ENCODE data around the gene BLMH. TPM values are rescaled to one million over a fixed set of nuclear protein-coding genes. Genes with fewer than 3 reads are reported as not detected.

Gene BLMH
- total and polyA plus RNA-seq, 2 experiments from 2014 or later = 36.4 to 58.7 TPM

- peaks cover 27% of the 10 kb centered on the region for H3K36me3 ChIP-seq (ENCODE audit: insufficient read depth)
- H3K36me3 Mint-ChIP-seq (ENCODE audit: low read depth) = peaks cover 16% of the 10 kb centered on the region
Observed at GRCh38 chr17:30278032-30278431, 13.7 kb downstream of the BLMH start.

GRCh38 chr17:30275911-30276310 is 15.8 kb downstream of the BLMH start:
- DNase-seq (ENCODE audit: low spot score) (no peak), ATAC-seq (no peak)
- H3K27me3 Mint-ChIP-seq (ENCODE audit: insufficient read depth, low read depth, poor library complexity) = peaks cover 2% of the 10 kb centered on the region
- peaks cover 33% of the 10 kb centered on the region for H3K36me3 ChIP-seq (ENCODE audit: insufficient read depth)
- H3K4me3 ChIP-seq = no peak overlapping the region
- H3K36me3 Mint-ChIP-seq (ENCODE audit: low read depth) = peaks cover 33% of the 10 kb centered on the region
- H3K27ac Mint-ChIP-seq = no peak overlapping the region
- no peak overlapping the region for H2AFZ ChIP-seq
- peaks cover 3% of the 10 kb centered on the region; the same call in 2 of the 3 replicates for H3K4me1 Mint-ChIP-seq
- H3K79me2 ChIP-seq (replicated peaks; ENCODE audit: insufficient read depth) = no peaks in the 10 kb centered on the region
- H3K4me3 Mint-ChIP-seq = no peak overlapping the region
- no peaks in the 10 kb centered on the region for H4K20me1 ChIP-seq (replicated peaks; ENCODE audit: insufficient read depth)
- no peak for TF ChIP-seq CREB1 (CRISPR knock-in tag; IDR thresholded peaks at IDR 0.05; ENCODE audit: low read depth)
- TF ChIP-seq POLR2AphosphoS5 (IDR thresholded peaks at IDR 0.05; ENCODE audit: low read depth) = no peak
- TF ChIP-seq NANOG (IDR thresholded peaks at IDR 0.05; ENCODE audit: borderline replicate concordance) = no peak
- no peaks in the 10 kb centered on the region for H3F3A ChIP-seq (replicated peaks; ENCODE audit: low read depth)
- H3K4me2 ChIP-seq = no peak overlapping the region
- H3K9me3 Mint-ChIP-seq = no peaks in the 10 kb centered on the region
- no peaks in the 10 kb centered on the region for H3K4me1 ChIP-seq (ENCODE audit: insufficient read depth)
- no peaks in the 10 kb centered on the region for H3K27me3 ChIP-seq (ENCODE audit: insufficient read depth)
- no peak overlapping the region for H3K27ac ChIP-seq (ENCODE audit: low read depth)
- H3K9me2 ChIP-seq (ENCODE audit: insufficient read depth) = no peaks in the 10 kb centered on the region

More at GRCh38 chr17:30278032-30278431, 13.7 kb downstream of the BLMH start:
- Histone ChIP-seq H3K79me2 (replicated peaks; ENCODE audit: insufficient read depth) (no peaks in the 10 kb centered on the region), H3K4me3 (no peak overlapping the region), H3F3A (replicated peaks; ENCODE audit: low read depth) (no peaks in the 10 kb centered on the region), H2AFZ (no peak overlapping the region), H4K20me1 (replicated peaks; ENCODE audit: insufficient read depth) (no peaks in the 10 kb centered on the region), H3K27ac (ENCODE audit: low read depth) (no peak overlapping the region), H3K4me1 (ENCODE audit: insufficient read depth) (no peaks in the 10 kb centered on the region), H3K9me2 (ENCODE audit: insufficient read depth) (no peaks in the 10 kb centered on the region), H3K27me3 (ENCODE audit: insufficient read depth) (no peaks in the 10 kb centered on the region), H3K4me2 (no peak overlapping the region)
- Mint-ChIP-seq H3K4me3 (no peak overlapping the region), H3K9me3 (no peaks in the 10 kb centered on the region), H3K27me3 (ENCODE audit: insufficient read depth, low read depth, poor library complexity) (peaks cover 2% of the 10 kb centered on the region), H3K27ac (no peak overlapping the region), H3K4me1 (no peaks in the 10 kb centered on the region; the same call in 2 of the 3 replicates)
- DNase-seq (ENCODE audit: low spot score) (peak; percentile 35), ATAC-seq (peak; percentile 41; the same call in 2 of the 3 replicates)
- TF ChIP-seq, protein P1, sequence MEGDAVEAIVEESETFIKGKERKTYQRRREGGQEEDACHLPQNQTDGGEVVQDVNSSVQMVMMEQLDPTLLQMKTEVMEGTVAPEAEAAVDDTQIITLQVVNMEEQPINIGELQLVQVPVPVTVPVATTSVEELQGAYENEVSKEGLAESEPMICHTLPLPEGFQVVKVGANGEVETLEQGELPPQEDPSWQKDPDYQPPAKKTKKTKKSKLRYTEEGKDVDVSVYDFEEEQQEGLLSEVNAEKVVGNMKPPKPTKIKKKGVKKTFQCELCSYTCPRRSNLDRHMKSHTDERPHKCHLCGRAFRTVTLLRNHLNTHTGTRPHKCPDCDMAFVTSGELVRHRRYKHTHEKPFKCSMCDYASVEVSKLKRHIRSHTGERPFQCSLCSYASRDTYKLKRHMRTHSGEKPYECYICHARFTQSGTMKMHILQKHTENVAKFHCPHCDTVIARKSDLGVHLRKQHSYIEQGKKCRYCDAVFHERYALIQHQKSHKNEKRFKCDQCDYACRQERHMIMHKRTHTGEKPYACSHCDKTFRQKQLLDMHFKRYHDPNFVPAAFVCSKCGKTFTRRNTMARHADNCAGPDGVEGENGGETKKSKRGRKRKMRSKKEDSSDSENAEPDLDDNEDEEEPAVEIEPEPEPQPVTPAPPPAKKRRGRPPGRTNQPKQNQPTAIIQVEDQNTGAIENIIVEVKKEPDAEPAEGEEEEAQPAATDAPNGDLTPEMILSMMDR (conservative IDR thresholded peaks at IDR 0.05; ENCODE audit: low read depth in 2 of 2) = peak; percentile 46 to 52
- TF ChIP-seq STAT1 (IDR thresholded peaks at IDR 0.05; ENCODE audit: unreplicated experiment) = no peak

GRCh38 chr17:30274887-30275286 is 16.9 kb downstream of the BLMH start:
- H3K4me3 ChIP-seq = no peak overlapping the region
- H3K79me2 ChIP-seq (replicated peaks; ENCODE audit: insufficient read depth) = no peaks in the 10 kb centered on the region
- peaks cover 41% of the 10 kb centered on the region for H3K36me3 ChIP-seq (ENCODE audit: insufficient read depth)
- TF ChIP-seq STAT1 (IDR thresholded peaks at IDR 0.05; ENCODE audit: unreplicated experiment) (no peak), ZNF331 (CRISPR knock-in tag; IDR thresholded peaks at IDR 0.05; ENCODE audit: low read depth) (no peak), EZH2phosphoT487 (IDR thresholded peaks at IDR 0.05; ENCODE audit: unreplicated experiment) (no peak), ZNF114 (CRISPR knock-in tag; IDR thresholded peaks at IDR 0.05) (no peak)
- TF ChIP-seq, protein P2, sequence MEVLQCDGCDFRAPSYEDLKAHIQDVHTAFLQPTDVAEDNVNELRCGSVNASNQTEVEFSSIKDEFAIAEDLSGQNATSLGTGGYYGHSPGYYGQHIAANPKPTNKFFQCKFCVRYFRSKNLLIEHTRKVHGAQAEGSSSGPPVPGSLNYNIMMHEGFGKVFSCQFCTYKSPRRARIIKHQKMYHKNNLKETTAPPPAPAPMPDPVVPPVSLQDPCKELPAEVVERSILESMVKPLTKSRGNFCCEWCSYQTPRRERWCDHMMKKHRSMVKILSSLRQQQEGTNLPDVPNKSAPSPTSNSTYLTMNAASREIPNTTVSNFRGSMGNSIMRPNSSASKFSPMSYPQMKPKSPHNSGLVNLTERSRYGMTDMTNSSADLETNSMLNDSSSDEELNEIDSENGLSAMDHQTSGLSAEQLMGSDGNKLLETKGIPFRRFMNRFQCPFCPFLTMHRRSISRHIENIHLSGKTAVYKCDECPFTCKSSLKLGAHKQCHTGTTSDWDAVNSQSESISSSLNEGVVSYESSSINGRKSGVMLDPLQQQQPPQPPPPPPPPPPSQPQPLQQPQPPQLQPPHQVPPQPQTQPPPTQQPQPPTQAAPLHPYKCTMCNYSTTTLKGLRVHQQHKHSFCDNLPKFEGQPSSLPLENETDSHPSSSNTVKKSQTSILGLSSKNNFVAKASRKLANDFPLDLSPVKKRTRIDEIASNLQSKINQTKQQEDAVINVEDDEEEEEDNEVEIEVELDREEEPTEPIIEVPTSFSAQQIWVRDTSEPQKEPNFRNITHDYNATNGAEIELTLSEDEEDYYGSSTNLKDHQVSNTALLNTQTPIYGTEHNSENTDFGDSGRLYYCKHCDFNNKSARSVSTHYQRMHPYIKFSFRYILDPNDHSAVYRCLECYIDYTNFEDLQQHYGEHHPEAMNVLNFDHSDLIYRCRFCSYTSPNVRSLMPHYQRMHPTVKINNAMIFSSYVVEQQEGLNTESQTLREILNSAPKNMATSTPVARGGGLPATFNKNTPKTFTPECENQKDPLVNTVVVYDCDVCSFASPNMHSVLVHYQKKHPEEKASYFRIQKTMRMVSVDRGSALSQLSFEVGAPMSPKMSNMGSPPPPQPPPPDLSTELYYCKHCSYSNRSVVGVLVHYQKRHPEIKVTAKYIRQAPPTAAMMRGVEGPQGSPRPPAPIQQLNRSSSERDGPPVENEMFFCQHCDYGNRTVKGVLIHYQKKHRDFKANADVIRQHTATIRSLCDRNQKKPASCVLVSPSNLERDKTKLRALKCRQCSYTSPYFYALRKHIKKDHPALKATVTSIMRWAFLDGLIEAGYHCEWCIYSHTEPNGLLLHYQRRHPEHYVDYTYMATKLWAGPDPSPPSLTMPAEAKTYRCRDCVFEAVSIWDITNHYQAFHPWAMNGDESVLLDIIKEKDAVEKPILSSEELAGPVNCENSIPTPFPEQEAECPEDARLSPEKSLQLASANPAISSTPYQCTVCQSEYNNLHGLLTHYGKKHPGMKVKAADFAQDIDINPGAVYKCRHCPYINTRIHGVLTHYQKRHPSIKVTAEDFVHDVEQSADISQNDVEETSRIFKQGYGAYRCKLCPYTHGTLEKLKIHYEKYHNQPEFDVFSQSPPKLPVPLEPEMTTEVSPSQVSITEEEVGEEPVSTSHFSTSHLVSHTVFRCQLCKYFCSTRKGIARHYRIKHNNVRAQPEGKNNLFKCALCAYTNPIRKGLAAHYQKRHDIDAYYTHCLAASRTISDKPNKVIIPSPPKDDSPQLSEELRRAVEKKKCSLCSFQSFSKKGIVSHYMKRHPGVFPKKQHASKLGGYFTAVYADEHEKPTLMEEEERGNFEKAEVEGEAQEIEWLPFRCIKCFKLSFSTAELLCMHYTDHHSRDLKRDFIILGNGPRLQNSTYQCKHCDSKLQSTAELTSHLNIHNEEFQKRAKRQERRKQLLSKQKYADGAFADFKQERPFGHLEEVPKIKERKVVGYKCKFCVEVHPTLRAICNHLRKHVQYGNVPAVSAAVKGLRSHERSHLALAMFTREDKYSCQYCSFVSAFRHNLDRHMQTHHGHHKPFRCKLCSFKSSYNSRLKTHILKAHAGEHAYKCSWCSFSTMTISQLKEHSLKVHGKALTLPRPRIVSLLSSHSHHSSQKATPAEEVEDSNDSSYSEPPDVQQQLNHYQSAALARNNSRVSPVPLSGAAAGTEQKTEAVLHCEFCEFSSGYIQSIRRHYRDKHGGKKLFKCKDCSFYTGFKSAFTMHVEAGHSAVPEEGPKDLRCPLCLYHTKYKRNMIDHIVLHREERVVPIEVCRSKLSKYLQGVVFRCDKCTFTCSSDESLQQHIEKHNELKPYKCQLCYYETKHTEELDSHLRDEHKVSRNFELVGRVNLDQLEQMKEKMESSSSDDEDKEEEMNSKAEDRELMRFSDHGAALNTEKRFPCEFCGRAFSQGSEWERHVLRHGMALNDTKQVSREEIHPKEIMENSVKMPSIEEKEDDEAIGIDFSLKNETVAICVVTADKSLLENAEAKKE (CRISPR knock-in tag; IDR thresholded peaks at IDR 0.05) = no peak
- ATAC-seq (no peak), DNase-seq (ENCODE audit: low spot score) (no peak)
- H3K4me1 Mint-ChIP-seq = peaks cover 3% of the 10 kb centered on the region; the same call in 2 of the 3 replicates
- peaks cover 36% of the 10 kb centered on the region for H3K36me3 Mint-ChIP-seq (ENCODE audit: low read depth)
- no peak overlapping the region for H3K4me3 Mint-ChIP-seq
- H3K4me1 ChIP-seq (ENCODE audit: insufficient read depth) = no peaks in the 10 kb centered on the region
- no peak overlapping the region for H3K27ac Mint-ChIP-seq
- no peak overlapping the region for H3K27ac ChIP-seq (ENCODE audit: low read depth)
- no peaks in the 10 kb centered on the region for H3K9me2 ChIP-seq (ENCODE audit: insufficient read depth)
- no peaks in the 10 kb centered on the region for H3F3A ChIP-seq (replicated peaks; ENCODE audit: low read depth)
- H3K4me2 ChIP-seq = no peak overlapping the region
- H3K27me3 Mint-ChIP-seq (ENCODE audit: insufficient read depth, low read depth, poor library complexity) = peaks cover 2% of the 10 kb centered on the region
- no peak overlapping the region for H2AFZ ChIP-seq
- no peaks in the 10 kb centered on the region for H4K20me1 ChIP-seq (replicated peaks; ENCODE audit: insufficient read depth)
- H3K9me3 Mint-ChIP-seq = no peaks in the 10 kb centered on the region
- H3K27me3 ChIP-seq (ENCODE audit: insufficient read depth) = no peaks in the 10 kb centered on the region
